Activated CD4-positive, CD25-positive, alpha-beta regulatory T cell treated with anti-CD3 and anti-CD28 coated beads, Interleukin-2, amount 50 U/mL, for 24 hours (primary cell): Measurements from ENCODE around the gene L3MBTL3.
A peak's percentile ranks its signal among the peaks of the same experiment; 100 is the strongest.

Source experiments
- ATAC-seq, 2 donors: fragments of 150-1000 bp; cut with Tn5 transposase; one replicate each; pipeline ENCODE4 v1.10.0; 2021; ENCODE audit warnings: mild to moderate bottlenecking in 1 of 2, moderate library complexity in 1 of 2

The L3MBTL3 gene

GRCh38 chr6:130027948-130028347 is 9.6 kb downstream of the L3MBTL3 start:
- peak; percentile 46 to 63 for ATAC-seq

- peak; percentile 71 to 74 for ATAC-seq
Measured at GRCh38 chr6:130029163-130029562, 10.8 kb downstream of the L3MBTL3 start.

GRCh38 chr6:130032758-130033340 is 14.5 kb downstream of the L3MBTL3 start:
- no peak for ATAC-seq

- no peak for ATAC-seq
Measured at GRCh38 chr6:130033949-130034348, 15.6 kb downstream of the L3MBTL3 start.

GRCh38 chr6:130034378-130035146 is 16.2 kb downstream of the L3MBTL3 start:
- ATAC-seq = peak; percentile 86 to 88

GRCh38 chr6:130035211-130035610 is 16.8 kb downstream of the L3MBTL3 start:
- no peak for ATAC-seq

- ATAC-seq = no peak
Measured at GRCh38 chr6:130037207-130037811, 18.9 kb downstream of the L3MBTL3 start.

- no peak for ATAC-seq
Measured at GRCh38 chr6:130041594-130041993, 23.2 kb downstream of the L3MBTL3 start.

- no peak for ATAC-seq
Measured at GRCh38 chr6:130043344-130043743, 25.0 kb downstream of the L3MBTL3 start.

- ATAC-seq = no peak
Measured at GRCh38 chr6:130045622-130046021, 27.2 kb downstream of the L3MBTL3 start.

- ATAC-seq = no peak
Measured at GRCh38 chr6:130046671-130047070, 28.3 kb downstream of the L3MBTL3 start.

- no peak for ATAC-seq
Measured at GRCh38 chr6:130047088-130047995, 29.0 kb downstream of the L3MBTL3 start.

- ATAC-seq = no peak
Measured at GRCh38 chr6:130050230-130050629, 31.8 kb downstream of the L3MBTL3 start.

- ATAC-seq = no peak
Measured at GRCh38 chr6:130054725-130055124, 36.3 kb downstream of the L3MBTL3 start.

- ATAC-seq = no peak
Measured at GRCh38 chr6:130055271-130055670, 36.9 kb downstream of the L3MBTL3 start.

GRCh38 chr6:130057495-130057894 is 39.1 kb downstream of the L3MBTL3 start:
- ATAC-seq = no peak

GRCh38 chr6:130063806-130064205 is 45.4 kb downstream of the L3MBTL3 start:
- no peak for ATAC-seq

- no peak for ATAC-seq
Measured at GRCh38 chr6:130065609-130066156, 47.3 kb downstream of the L3MBTL3 start.

GRCh38 chr6:130069485-130069884 is 51.1 kb downstream of the L3MBTL3 start:
- no peak for ATAC-seq

GRCh38 chr6:130070326-130070725 is 51.9 kb downstream of the L3MBTL3 start:
- peak in 1 of 2 donors; percentile 45 for ATAC-seq

GRCh38 chr6:130070792-130071191 is 52.4 kb downstream of the L3MBTL3 start:
- ATAC-seq = peak in 1 of 2 donors; percentile 20

- ATAC-seq = peak in 1 of 2 donors; percentile 53
Measured at GRCh38 chr6:130075879-130076460, 57.6 kb downstream of the L3MBTL3 start.
